Brain microvascular endothelial cell (primary cell): ENCODE measurements around the gene TSPAN1.
A peak's percentile ranks its signal among the peaks of the same experiment; 100 is the strongest.

Source experiments
- DNase-seq: peaks from one replicate; pipeline ENCODE4 v3.0.0-alpha.2; 2020
- H3K27ac ChIP-seq: fragments of 250-450 bp; sonication (Bioruptor Pico); 2 replicates; pipeline ENCODE4 v1.5.1; 2020; ENCODE audit warnings: mild to moderate bottlenecking, moderate library complexity
- H3K27me3 ChIP-seq: fragments of 250-450 bp; sonication (Bioruptor Pico); replicated peaks from 2 replicates; pipeline ENCODE4 v1.5.1; 2020; ENCODE audit warnings: mild to moderate bottlenecking
- H3K36me3 ChIP-seq: fragments of 250-450 bp; sonication (Bioruptor Pico); replicated peaks from 2 replicates; pipeline ENCODE4 v1.5.1; 2020; ENCODE audit warnings: mild to moderate bottlenecking
- H3K4me3 ChIP-seq: 2 replicates; pipeline ENCODE4 v1.5.1; 2011; ENCODE audit warnings: low read depth, mild to moderate bottlenecking, control low read depth, low read length, moderate library complexity
- in situ Hi-C: cut with HindIII; loops from 2 replicates; pipeline ENCODE4 v1.10.0; 2017; ENCODE audit warnings: low sequenced_read_pairs, low pct_ligation_motif_present
- TF ChIP-seq, protein P1 (sequence below): IDR thresholded peaks from 2 replicates; pipeline ENCODE4 v1.5.1; 2011; ENCODE audit warnings: low read depth, mild to moderate bottlenecking, moderate library complexity, low read length, control low read depth, inconsistent platforms; ENCODE audit errors: missing control alignments

The TSPAN1 gene

GRCh38 chr1:46131712-46132528 is 43.0 kb upstream of the TSPAN1 start:
- peak; percentile 22 for DNase-seq
- Histone ChIP-seq H3K27ac (peak overlapping the region; percentile 99), H3K27me3 (no peaks in the 10 kb centered on the region), H3K36me3 (no peaks in the 10 kb centered on the region), H3K4me3 (peak overlapping the region; percentile 72)
- in situ Hi-C loops = no loop called here
- TF ChIP-seq, protein P1, sequence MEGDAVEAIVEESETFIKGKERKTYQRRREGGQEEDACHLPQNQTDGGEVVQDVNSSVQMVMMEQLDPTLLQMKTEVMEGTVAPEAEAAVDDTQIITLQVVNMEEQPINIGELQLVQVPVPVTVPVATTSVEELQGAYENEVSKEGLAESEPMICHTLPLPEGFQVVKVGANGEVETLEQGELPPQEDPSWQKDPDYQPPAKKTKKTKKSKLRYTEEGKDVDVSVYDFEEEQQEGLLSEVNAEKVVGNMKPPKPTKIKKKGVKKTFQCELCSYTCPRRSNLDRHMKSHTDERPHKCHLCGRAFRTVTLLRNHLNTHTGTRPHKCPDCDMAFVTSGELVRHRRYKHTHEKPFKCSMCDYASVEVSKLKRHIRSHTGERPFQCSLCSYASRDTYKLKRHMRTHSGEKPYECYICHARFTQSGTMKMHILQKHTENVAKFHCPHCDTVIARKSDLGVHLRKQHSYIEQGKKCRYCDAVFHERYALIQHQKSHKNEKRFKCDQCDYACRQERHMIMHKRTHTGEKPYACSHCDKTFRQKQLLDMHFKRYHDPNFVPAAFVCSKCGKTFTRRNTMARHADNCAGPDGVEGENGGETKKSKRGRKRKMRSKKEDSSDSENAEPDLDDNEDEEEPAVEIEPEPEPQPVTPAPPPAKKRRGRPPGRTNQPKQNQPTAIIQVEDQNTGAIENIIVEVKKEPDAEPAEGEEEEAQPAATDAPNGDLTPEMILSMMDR = no peak

DNA sequence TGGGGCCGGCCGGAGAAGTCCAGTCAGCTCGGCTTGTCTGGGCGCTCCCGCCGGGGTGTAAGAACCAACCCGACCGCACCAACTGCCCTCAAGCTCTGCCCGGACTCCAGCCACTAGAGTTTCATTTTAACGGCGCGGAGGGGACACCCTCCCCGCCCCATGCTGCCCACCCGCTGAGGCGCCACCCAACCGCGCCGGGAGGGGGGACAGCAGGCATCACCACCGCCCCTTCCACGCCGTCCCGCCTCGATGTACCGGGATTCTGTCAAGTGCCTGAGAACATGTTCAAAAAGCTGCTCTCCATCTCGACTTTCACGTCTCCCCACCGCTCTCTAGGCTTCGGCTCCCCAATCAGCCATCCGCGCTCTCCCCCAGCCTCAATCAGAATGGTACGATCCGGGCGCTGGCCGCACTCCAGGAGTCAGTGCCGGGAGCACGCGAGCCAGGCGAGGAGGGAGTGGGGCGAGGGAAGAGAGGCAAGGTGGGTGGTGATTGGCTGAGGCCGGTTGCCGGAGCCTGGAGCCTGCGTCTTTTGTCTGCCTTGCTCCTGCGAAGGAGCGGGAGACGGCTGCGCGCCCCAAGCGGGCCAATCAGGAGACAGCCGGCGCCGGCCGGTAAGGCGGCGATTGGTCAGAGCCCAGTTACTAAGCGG is 42.2 kb upstream of the TSPAN1 start, which contains the start of gene PIK3R3:
Gene PIK3R3 (minus strand): TSS at position 101 of the 652 bp plus-strand sequence. CDS start 677 bp downstream, outside the sequence.
- Histone ChIP-seq H3K4me3 (peak within 1 kb of the TSS; percentile 72), H3K27me3 (no peaks in the 10 kb centered on the region), H3K36me3 (no peaks in the 10 kb centered on the region), H3K27ac (peak within 1 kb of the TSS; percentile 99)
- in situ Hi-C loops = no loop called here
- DNase-seq = peak; percentile 98
- TF ChIP-seq, protein P1 = no peak

GRCh38 chr1:46133181-46133658 is 41.7 kb upstream of the TSPAN1 start:
- in situ Hi-C loops = no loop called here
- TF ChIP-seq, protein P1 = no peak
- H3K36me3 ChIP-seq = no peaks in the 10 kb centered on the region
- DNase-seq = no peak
- H3K27ac ChIP-seq = peak overlapping the region; percentile 99
- no peaks in the 10 kb centered on the region for H3K27me3 ChIP-seq
- H3K4me3 ChIP-seq = peak overlapping the region; percentile 70

GRCh38 chr1:46133781-46134350 is 41.0 kb upstream of the TSPAN1 start:
- TF ChIP-seq, protein P1 = no peak
- DNase-seq = no peak
- peak overlapping the region; percentile 70 for H3K4me3 ChIP-seq
- no peaks in the 10 kb centered on the region for H3K27me3 ChIP-seq
- no peak overlapping the region for H3K27ac ChIP-seq
- H3K36me3 ChIP-seq = no peaks in the 10 kb centered on the region
- in situ Hi-C loops = no loop called here

GRCh38 chr1:46134660-46135331 is 40.1 kb upstream of the TSPAN1 start:
- H3K27ac ChIP-seq = no peak overlapping the region
- H3K36me3 ChIP-seq = no peaks in the 10 kb centered on the region
- TF ChIP-seq, protein P1 = no peak
- DNase-seq = peak; percentile 34
- no peaks in the 10 kb centered on the region for H3K27me3 ChIP-seq
- H3K4me3 ChIP-seq = no peak overlapping the region
- in situ Hi-C loops = no loop called here
